H9 (cell line): Measurements from ENCODE around the gene COASY. TPM values are rescaled to one million over a fixed set of nuclear protein-coding genes. Genes with fewer than 3 reads are reported as not detected.

Experiments
- DNase-seq: peaks from one replicate; pipeline ENCODE4 v3.0.0-alpha.2; 2017
- H2AFZ ChIP-seq: one replicate; pipeline ENCODE4 v1.6.1; 2013; ENCODE audit warnings: mild to moderate bottlenecking, low read length, control low read depth, moderate library complexity
- H2AK5ac ChIP-seq: 2 replicates; pipeline ENCODE4 v1.6.1; 2013; ENCODE audit warnings: low read length, control low read depth, mixed read lengths; ENCODE audit not compliant: insufficient read length
- H2BK120ac ChIP-seq: one replicate; pipeline ENCODE4 v1.6.1; 2013; ENCODE audit warnings: low read depth, mild to moderate bottlenecking, low read length, control low read depth, inconsistent platforms; ENCODE audit not compliant: poor library complexity, severe bottlenecking
- H2BK12ac ChIP-seq: 2 replicates; pipeline ENCODE4 v1.6.1; 2013; ENCODE audit warnings: low read length, control low read depth, mixed read lengths, low read depth; ENCODE audit not compliant: insufficient read length
- H2BK15ac ChIP-seq: 2 replicates; pipeline ENCODE4 v1.6.1; 2013; ENCODE audit warnings: low read depth, low read length, control low read depth
- H2BK20ac ChIP-seq: one replicate; pipeline ENCODE4 v1.6.1; 2013; ENCODE audit warnings: low read depth, mild to moderate bottlenecking, low read length, control low read depth, inconsistent platforms; ENCODE audit not compliant: poor library complexity, severe bottlenecking
- H2BK5ac ChIP-seq: 2 replicates; pipeline ENCODE4 v1.6.1; 2013; ENCODE audit warnings: low read length, control low read depth, mixed read lengths; ENCODE audit not compliant: insufficient read length
- H3K14ac ChIP-seq: 2 replicates; pipeline ENCODE4 v1.6.1; 2013; ENCODE audit warnings: low read length, control low read depth; ENCODE audit not compliant: insufficient read depth
- H3K18ac ChIP-seq: 2 replicates; pipeline ENCODE4 v1.6.1; 2013; ENCODE audit warnings: low read depth, mild to moderate bottlenecking, mixed read lengths, low read length, control low read depth; ENCODE audit not compliant: insufficient read length
- H3K23ac ChIP-seq: 2 replicates; pipeline ENCODE4 v1.6.1; 2013; ENCODE audit warnings: low read length, control low read depth, mixed read lengths, low read depth; ENCODE audit not compliant: insufficient read length
- H3K23me2 ChIP-seq: 2 replicates; pipeline ENCODE4 v1.6.1; 2013; ENCODE audit warnings: low read depth, mild to moderate bottlenecking, mixed read lengths, low read length, control low read depth; ENCODE audit not compliant: insufficient read length, poor library complexity, severe bottlenecking
- H3K27ac ChIP-seq: 2 replicates; pipeline ENCODE4 v1.5.1; 2013; ENCODE audit warnings: low read length, control low read depth, mixed read lengths, low read depth; ENCODE audit not compliant: insufficient read length
- H3K27me3 ChIP-seq: 2 replicates; pipeline ENCODE4 v1.6.1; 2013; ENCODE audit warnings: low read length, control low read depth, inconsistent platforms; ENCODE audit not compliant: insufficient read depth
- H3K4ac ChIP-seq: 2 replicates; pipeline ENCODE4 v1.6.1; 2013; ENCODE audit warnings: low read depth, mild to moderate bottlenecking, control low read depth, inconsistent platforms, low read length, moderate library complexity
- H3K4me1 ChIP-seq: 2 replicates; pipeline ENCODE4 v1.6.1; 2013; ENCODE audit warnings: low read length, control low read depth, inconsistent platforms; ENCODE audit not compliant: insufficient read depth
- H3K4me2 ChIP-seq: 2 replicates; pipeline ENCODE4 v1.6.1; 2013; ENCODE audit warnings: low read length, control low read depth, mixed read lengths; ENCODE audit not compliant: insufficient read length, insufficient read depth
- H3K56ac ChIP-seq: 2 replicates; pipeline ENCODE4 v1.6.1; 2013; ENCODE audit warnings: low read depth, mild to moderate bottlenecking, mixed read lengths, low read length, control low read depth; ENCODE audit not compliant: insufficient read length
- H3K79me1 ChIP-seq: 2 replicates; pipeline ENCODE4 v1.6.1; 2013; ENCODE audit warnings: low read depth, mild to moderate bottlenecking, moderate library complexity, low read length, control low read depth, inconsistent platforms; ENCODE audit not compliant: insufficient read depth, poor library complexity, severe bottlenecking
- H3K79me2 ChIP-seq: 2 replicates; pipeline ENCODE4 v1.6.1; 2013; ENCODE audit warnings: low read length, control low read depth, inconsistent platforms; ENCODE audit not compliant: insufficient read depth
- H3K9ac ChIP-seq: 2 replicates; pipeline ENCODE4 v1.6.1; 2013; ENCODE audit warnings: low read length, control low read depth, mixed read lengths; ENCODE audit not compliant: insufficient read length; ENCODE audit errors: extremely low read depth
- H3K9me3 ChIP-seq: one replicate; pipeline ENCODE4 v1.6.1; 2013; ENCODE audit warnings: low read depth, low read length, inconsistent platforms; ENCODE audit not compliant: control insufficient read depth
- H3T11ph ChIP-seq: one replicate; pipeline ENCODE4 v1.6.1; 2013; ENCODE audit warnings: mild to moderate bottlenecking, low read length, control low read depth, inconsistent platforms
- H4K20me1 ChIP-seq: one replicate; pipeline ENCODE4 v1.6.1; 2013; ENCODE audit not compliant: control insufficient read depth, insufficient read length, insufficient read depth
- H4K5ac ChIP-seq: 2 replicates; pipeline ENCODE4 v1.6.1; 2013; ENCODE audit warnings: low read depth, mild to moderate bottlenecking, mixed read lengths, low read length, control low read depth; ENCODE audit not compliant: insufficient read length
- H4K8ac ChIP-seq: replicated peaks from 2 replicates; pipeline ENCODE4 v1.6.1; 2013; ENCODE audit warnings: low read length, control low read depth, mixed read lengths, low read depth; ENCODE audit not compliant: insufficient read length
- H4K91ac ChIP-seq: 2 replicates; pipeline ENCODE4 v1.6.1; 2013; ENCODE audit warnings: low read depth, mild to moderate bottlenecking, moderate library complexity, mixed read lengths, low read length, control low read depth; ENCODE audit not compliant: insufficient read length
- H3K27ac Mint-ChIP-seq, 3 experiments: 2 replicates in 2 of 3; 3 replicates in 1 of 3; pipeline ENCODE4 v1.8.0; 2020 to 2021; ENCODE audit warnings: mixed read lengths in 3 of 3, mild to moderate bottlenecking in 1 of 3, moderate library complexity in 1 of 3
- H3K27me3 Mint-ChIP-seq: 2 replicates; pipeline ENCODE4 v1.8.0; 2021; ENCODE audit warnings: low read depth, mild to moderate bottlenecking, moderate library complexity, mixed read lengths
- H3K36me3 Mint-ChIP-seq, 3 experiments: 2 replicates in 2 of 3; 3 replicates in 1 of 3; pipeline ENCODE4 v1.8.0; 2020 to 2021; ENCODE audit warnings: low read depth in 3 of 3, mixed read lengths in 3 of 3; ENCODE audit not compliant: insufficient read depth in 1 of 3
- H3K4me1 Mint-ChIP-seq, 2 experiments: 2 replicates each; pipeline ENCODE4 v1.8.0; 2020; ENCODE audit warnings: mixed read lengths in 2 of 2
- H3K4me3 Mint-ChIP-seq, 2 experiments: 2 replicates in 1 of 2; 3 replicates in 1 of 2; pipeline ENCODE4 v1.8.0; 2020 to 2021; ENCODE audit warnings: mild to moderate bottlenecking in 2 of 2, mixed read lengths in 2 of 2, moderate library complexity in 1 of 2
- H3K9me3 Mint-ChIP-seq, 2 experiments: 2 replicates in 1 of 2; 3 replicates in 1 of 2; pipeline ENCODE4 v1.8.0; 2020; ENCODE audit warnings: mild to moderate bottlenecking in 2 of 2, mixed read lengths in 2 of 2, moderate library complexity in 1 of 2
- CTCF ChIP-seq: fragments of 200-600 bp; sonication (generic); conservative IDR thresholded peaks from 3 replicates; pipeline ENCODE4 v1.8.0; 2021; ENCODE audit warnings: antibody characterized with exemption, mild to moderate bottlenecking
- WGBS: extraction: QIAGEN DNeasy Blood & Tissue Kit; methylation state at CpG from one replicate; pipeline ENCODE4 v1.1.7; 2013; ENCODE audit warnings: missing lambda C conversion rate, low lambda C conversion rate, mixed read lengths; ENCODE audit not compliant: insufficient read length; ENCODE audit errors: extremely low coverage; 5-methylcytosine and 5-hydroxymethylcytosine counted together
- total RNA-seq: library from RNA; stranded (reverse); gene quantifications from 2 replicates; pipeline ENCODE4 v1.2.1, GENCODE V29; 2021

Gene COASY
- total RNA-seq, 1 experiment from 2014 or later, result 84.1 TPM

DNA sequence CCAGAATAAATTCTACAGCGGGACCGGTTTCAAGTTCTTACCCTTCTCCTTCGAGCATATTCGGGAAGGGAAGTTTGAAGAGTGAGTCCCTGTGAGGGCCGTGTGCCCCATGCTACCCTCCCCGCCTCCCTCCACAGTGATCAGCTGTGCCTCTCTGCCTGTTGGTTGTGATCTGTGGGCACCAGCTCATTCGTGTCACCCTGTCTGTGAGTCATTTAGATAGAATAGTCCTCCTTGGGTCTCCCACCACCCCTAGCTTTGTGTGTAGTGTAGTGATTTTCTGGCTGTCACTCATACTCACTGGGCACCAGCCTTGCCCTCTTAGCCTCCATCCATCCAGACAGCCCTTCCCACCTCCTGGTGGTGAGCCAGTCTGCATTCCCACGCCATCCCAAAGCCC, 40.9 kb upstream of the COASY start:
- no peak for TF ChIP-seq CTCF
- H3K56ac ChIP-seq, result no peak overlapping the region
- Mint-ChIP-seq H3K27me3 (peaks cover 8% of the 10 kb centered on the region), H3K36me3 (peaks cover 0 to 30% (median 25%) of the 10 kb centered on the region in 3 experiments; a peak in 5 of 7 replicates), H3K9me3 (no peaks in the 10 kb centered on the region), H3K4me1 (peaks cover 25 to 40% of the 10 kb centered on the region in 2 experiments), H3K4me3 (no peak overlapping the region), H3K27ac (no peak overlapping the region)
- H4K5ac ChIP-seq, result no peak overlapping the region
- H4K8ac ChIP-seq, result no peak overlapping the region
- H3K4me2 ChIP-seq, result no peak overlapping the region
- H3T11ph ChIP-seq, result no peak overlapping the region
- H2BK5ac ChIP-seq, result no peak overlapping the region
- no peak overlapping the region for H2AK5ac ChIP-seq
- no peaks in the 10 kb centered on the region for H4K20me1 ChIP-seq
- H2BK20ac ChIP-seq, result no peak overlapping the region
- H3K9me3 ChIP-seq, result no peaks in the 10 kb centered on the region
- no peaks in the 10 kb centered on the region for H3K23me2 ChIP-seq
- peak; percentile 23 for DNase-seq
- H3K9ac ChIP-seq, result no peak overlapping the region
- no peaks in the 10 kb centered on the region for H3K79me2 ChIP-seq
- H3K18ac ChIP-seq, result no peak overlapping the region
- no peak overlapping the region for H4K91ac ChIP-seq
- H2BK15ac ChIP-seq, result no peak overlapping the region
- no peak overlapping the region for H3K23ac ChIP-seq
- H3K79me1 ChIP-seq, result no peaks in the 10 kb centered on the region
- no peak overlapping the region for H2AFZ ChIP-seq
- no CpG with 5 or more reads among the region's 8 CpGs for WGBS
- H3K4ac ChIP-seq, result no peak overlapping the region
- no peak overlapping the region for H2BK120ac ChIP-seq
- H2BK12ac ChIP-seq, result no peak overlapping the region
- no peak overlapping the region for H3K14ac ChIP-seq
- peaks cover 2% of the 10 kb centered on the region; the same call in 1 of the 2 replicates for H3K27me3 ChIP-seq
- H3K27ac ChIP-seq, result no peak overlapping the region
- peaks cover 11% of the 10 kb centered on the region; the same call in 1 of the 2 replicates for H3K4me1 ChIP-seq
